ENCODE data around the gene CCL20. TPM values are rescaled to one million over a fixed set of nuclear protein-coding genes. Genes with fewer than 3 reads are reported as not detected.
A peak's percentile ranks its signal among the peaks of the same experiment; 100 is the strongest.

CCL20 gene
- total and polyA plus RNA-seq, 2 of the 13 experiments (the other 11 are each of a cell fraction or from before 2014, with no cell fraction given), result 223 to 903 TPM

DNA sequence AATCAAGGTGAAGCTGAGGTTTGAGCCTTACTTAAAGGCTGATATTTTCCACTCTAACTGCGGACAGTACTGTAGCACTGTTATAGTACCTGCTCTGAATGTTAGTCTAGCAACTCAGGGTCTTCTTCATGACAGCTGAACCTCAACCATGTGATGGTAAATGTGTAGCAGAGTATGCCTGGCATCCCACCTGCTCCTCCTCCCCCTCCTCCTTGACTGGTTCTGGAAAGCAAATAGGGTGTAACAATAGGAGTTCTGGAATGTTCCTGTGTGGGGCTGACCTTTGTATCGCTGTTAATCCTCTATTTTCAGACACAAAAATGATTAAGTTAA lies 447 bp upstream of the CCL20 start (continued):
- peak; percentile 55; the same call in 1 of the 2 replicates for TF ChIP-seq ZBTB20 (CRISPR knock-in tag; IDR thresholded peaks at IDR 0.05; ENCODE audit: borderline replicate concordance, low read depth)
- TF ChIP-seq, protein P1, sequence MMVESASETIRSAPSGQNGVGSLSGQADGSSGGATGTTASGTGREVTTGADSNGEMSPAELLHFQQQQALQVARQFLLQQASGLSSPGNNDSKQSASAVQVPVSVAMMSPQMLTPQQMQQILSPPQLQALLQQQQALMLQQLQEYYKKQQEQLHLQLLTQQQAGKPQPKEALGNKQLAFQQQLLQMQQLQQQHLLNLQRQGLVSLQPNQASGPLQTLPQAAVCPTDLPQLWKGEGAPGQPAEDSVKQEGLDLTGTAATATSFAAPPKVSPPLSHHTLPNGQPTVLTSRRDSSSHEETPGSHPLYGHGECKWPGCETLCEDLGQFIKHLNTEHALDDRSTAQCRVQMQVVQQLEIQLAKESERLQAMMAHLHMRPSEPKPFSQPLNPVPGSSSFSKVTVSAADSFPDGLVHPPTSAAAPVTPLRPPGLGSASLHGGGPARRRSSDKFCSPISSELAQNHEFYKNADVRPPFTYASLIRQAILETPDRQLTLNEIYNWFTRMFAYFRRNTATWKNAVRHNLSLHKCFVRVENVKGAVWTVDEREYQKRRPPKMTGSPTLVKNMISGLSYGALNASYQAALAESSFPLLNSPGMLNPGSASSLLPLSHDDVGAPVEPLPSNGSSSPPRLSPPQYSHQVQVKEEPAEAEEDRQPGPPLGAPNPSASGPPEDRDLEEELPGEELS (CRISPR knock-in tag; IDR thresholded peaks at IDR 0.05), result no peak
- TF ChIP-seq, protein P2, sequence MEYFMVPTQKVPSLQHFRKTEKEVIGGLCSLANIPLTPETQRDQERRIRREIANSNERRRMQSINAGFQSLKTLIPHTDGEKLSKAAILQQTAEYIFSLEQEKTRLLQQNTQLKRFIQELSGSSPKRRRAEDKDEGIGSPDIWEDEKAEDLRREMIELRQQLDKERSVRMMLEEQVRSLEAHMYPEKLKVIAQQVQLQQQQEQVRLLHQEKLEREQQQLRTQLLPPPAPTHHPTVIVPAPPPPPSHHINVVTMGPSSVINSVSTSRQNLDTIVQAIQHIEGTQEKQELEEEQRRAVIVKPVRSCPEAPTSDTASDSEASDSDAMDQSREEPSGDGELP (IDR thresholded peaks at IDR 0.05; ENCODE audit: borderline replicate concordance, low read depth), result peak; percentile 80
- no peak for TF ChIP-seq JUND (CRISPR knock-in tag; IDR thresholded peaks at IDR 0.05)
- TF ChIP-seq ZNF678 (CRISPR knock-in tag; IDR thresholded peaks at IDR 0.05), result no peak
- TF ChIP-seq, protein P3, sequence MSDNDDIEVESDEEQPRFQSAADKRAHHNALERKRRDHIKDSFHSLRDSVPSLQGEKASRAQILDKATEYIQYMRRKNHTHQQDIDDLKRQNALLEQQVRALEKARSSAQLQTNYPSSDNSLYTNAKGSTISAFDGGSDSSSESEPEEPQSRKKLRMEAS (IDR thresholded peaks at IDR 0.05), result peak; percentile 65; the same call in 1 of the 2 replicates
- TF ChIP-seq ZNF496 (CRISPR knock-in tag; IDR thresholded peaks at IDR 0.05; ENCODE audit: insufficient replicate concordance), result no peak
- TF ChIP-seq, protein P4, sequence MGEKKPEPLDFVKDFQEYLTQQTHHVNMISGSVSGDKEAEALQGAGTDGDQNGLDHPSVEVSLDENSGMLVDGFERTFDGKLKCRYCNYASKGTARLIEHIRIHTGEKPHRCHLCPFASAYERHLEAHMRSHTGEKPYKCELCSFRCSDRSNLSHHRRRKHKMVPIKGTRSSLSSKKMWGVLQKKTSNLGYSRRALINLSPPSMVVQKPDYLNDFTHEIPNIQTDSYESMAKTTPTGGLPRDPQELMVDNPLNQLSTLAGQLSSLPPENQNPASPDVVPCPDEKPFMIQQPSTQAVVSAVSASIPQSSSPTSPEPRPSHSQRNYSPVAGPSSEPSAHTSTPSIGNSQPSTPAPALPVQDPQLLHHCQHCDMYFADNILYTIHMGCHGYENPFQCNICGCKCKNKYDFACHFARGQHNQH (CRISPR knock-in tag; IDR thresholded peaks at IDR 0.05), result no peak
- TF ChIP-seq PCBP1 (IDR thresholded peaks at IDR 0.05; ENCODE audit: borderline replicate concordance, low read depth, low read length), result no peak
- TF ChIP-seq DNMT3B (CRISPR knock-in tag; conservative IDR thresholded peaks at IDR 0.05), result no peak
- TF ChIP-seq, protein P5, sequence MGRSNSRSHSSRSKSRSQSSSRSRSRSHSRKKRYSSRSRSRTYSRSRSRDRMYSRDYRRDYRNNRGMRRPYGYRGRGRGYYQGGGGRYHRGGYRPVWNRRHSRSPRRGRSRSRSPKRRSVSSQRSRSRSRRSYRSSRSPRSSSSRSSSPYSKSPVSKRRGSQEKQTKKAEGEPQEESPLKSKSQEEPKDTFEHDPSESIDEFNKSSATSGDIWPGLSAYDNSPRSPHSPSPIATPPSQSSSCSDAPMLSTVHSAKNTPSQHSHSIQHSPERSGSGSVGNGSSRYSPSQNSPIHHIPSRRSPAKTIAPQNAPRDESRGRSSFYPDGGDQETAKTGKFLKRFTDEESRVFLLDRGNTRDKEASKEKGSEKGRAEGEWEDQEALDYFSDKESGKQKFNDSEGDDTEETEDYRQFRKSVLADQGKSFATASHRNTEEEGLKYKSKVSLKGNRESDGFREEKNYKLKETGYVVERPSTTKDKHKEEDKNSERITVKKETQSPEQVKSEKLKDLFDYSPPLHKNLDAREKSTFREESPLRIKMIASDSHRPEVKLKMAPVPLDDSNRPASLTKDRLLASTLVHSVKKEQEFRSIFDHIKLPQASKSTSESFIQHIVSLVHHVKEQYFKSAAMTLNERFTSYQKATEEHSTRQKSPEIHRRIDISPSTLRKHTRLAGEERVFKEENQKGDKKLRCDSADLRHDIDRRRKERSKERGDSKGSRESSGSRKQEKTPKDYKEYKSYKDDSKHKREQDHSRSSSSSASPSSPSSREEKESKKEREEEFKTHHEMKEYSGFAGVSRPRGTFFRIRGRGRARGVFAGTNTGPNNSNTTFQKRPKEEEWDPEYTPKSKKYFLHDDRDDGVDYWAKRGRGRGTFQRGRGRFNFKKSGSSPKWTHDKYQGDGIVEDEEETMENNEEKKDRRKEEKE (IDR thresholded peaks at IDR 0.05), result no peak
- TF ChIP-seq KDM5A (IDR thresholded peaks at IDR 0.05; ENCODE audit: borderline replicate concordance, low read length), result no peak
- TF ChIP-seq DNMT1 (CRISPR knock-in tag; IDR thresholded peaks at IDR 0.05), result no peak
- no peak for TF ChIP-seq ATRX (CRISPR knock-in tag; IDR thresholded peaks at IDR 0.05; ENCODE audit: borderline replicate concordance)
- no peak for TF ChIP-seq MEF2D (CRISPR knock-in tag; IDR thresholded peaks at IDR 0.05)
- no peak for TF ChIP-seq GATAD2A (CRISPR knock-in tag; IDR thresholded peaks at IDR 0.05)
- TF ChIP-seq, protein P6, sequence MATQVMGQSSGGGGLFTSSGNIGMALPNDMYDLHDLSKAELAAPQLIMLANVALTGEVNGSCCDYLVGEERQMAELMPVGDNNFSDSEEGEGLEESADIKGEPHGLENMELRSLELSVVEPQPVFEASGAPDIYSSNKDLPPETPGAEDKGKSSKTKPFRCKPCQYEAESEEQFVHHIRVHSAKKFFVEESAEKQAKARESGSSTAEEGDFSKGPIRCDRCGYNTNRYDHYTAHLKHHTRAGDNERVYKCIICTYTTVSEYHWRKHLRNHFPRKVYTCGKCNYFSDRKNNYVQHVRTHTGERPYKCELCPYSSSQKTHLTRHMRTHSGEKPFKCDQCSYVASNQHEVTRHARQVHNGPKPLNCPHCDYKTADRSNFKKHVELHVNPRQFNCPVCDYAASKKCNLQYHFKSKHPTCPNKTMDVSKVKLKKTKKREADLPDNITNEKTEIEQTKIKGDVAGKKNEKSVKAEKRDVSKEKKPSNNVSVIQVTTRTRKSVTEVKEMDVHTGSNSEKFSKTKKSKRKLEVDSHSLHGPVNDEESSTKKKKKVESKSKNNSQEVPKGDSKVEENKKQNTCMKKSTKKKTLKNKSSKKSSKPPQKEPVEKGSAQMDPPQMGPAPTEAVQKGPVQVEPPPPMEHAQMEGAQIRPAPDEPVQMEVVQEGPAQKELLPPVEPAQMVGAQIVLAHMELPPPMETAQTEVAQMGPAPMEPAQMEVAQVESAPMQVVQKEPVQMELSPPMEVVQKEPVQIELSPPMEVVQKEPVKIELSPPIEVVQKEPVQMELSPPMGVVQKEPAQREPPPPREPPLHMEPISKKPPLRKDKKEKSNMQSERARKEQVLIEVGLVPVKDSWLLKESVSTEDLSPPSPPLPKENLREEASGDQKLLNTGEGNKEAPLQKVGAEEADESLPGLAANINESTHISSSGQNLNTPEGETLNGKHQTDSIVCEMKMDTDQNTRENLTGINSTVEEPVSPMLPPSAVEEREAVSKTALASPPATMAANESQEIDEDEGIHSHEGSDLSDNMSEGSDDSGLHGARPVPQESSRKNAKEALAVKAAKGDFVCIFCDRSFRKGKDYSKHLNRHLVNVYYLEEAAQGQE (IDR thresholded peaks at IDR 0.05; ENCODE audit: borderline replicate concordance in 1 of 2, low read depth in 1 of 2, low read length in 2 of 2), result no peak
- TF ChIP-seq ZNF883 (CRISPR knock-in tag; IDR thresholded peaks at IDR 0.05; ENCODE audit: not compliant biosample characterization), result no peak
- TF ChIP-seq POLR2AphosphoS5 (IDR thresholded peaks at IDR 0.05; ENCODE audit: low read depth, low read length), result no peak
- TF ChIP-seq ZNF451 (CRISPR knock-in tag; IDR thresholded peaks at IDR 0.05), result no peak
- no peak for TF ChIP-seq MBNL3 (CRISPR knock-in tag; conservative IDR thresholded peaks at IDR 0.05)
